ENCODE data around the gene ALDH1L1.

- TF ChIP-seq POLR2A (IDR thresholded peaks at IDR 0.05) (no peak), CTCF (IDR thresholded peaks at IDR 0.05) (no peak)
Measured at GRCh38 chr3:126104742-126105605, 75.4 kb downstream of the ALDH1L1 start.

Measured in body of pancreas (tissue), 4 donors.